CD8-positive, alpha-beta memory T cell (primary cell): ENCODE data around the gene LOC128125822.

Source experiments
- CTCF ChIA-PET: fragments of 350-600 bp; sonication (Branson Sonifier 250); formaldehyde crosslinking; loops from one replicate; lab custom pipeline; 2021; ENCODE audit warnings: antibody characterized with exemption; lab: Charles Lee
- POLR2A ChIA-PET: fragments of 350-600 bp; sonication (Branson Sonifier 250); formaldehyde crosslinking; loops from one replicate; lab custom pipeline; 2021; ENCODE audit warnings: antibody characterized with exemption; lab: Charles Lee
- DNase-seq, 5 donors: peaks; one replicate each; pipeline versions ENCODE4 v3.0.0 to v3.0.0-alpha.2; 2020 to 2022; ENCODE audit warnings: mixed read lengths in 1 of 5
- H3K27ac ChIP-seq: one replicate; pipeline ENCODE4 v1.7.0; 2013; ENCODE audit warnings: low read depth, mild to moderate bottlenecking, low read length, moderate library complexity
- H3K27me3 ChIP-seq: 2 replicates; pipeline ENCODE4 v1.7.0; 2013; ENCODE audit warnings: low read length, mild to moderate bottlenecking; ENCODE audit not compliant: insufficient read depth, poor library complexity, severe bottlenecking
- H3K36me3 ChIP-seq: 2 replicates; pipeline ENCODE4 v1.7.0; 2013; ENCODE audit warnings: mild to moderate bottlenecking, low read length, moderate library complexity; ENCODE audit not compliant: insufficient read depth
- H3K4me1 ChIP-seq: 2 replicates; pipeline ENCODE4 v1.7.0; 2013; ENCODE audit warnings: mild to moderate bottlenecking, low read length, moderate library complexity; ENCODE audit not compliant: insufficient read depth
- H3K4me3 ChIP-seq: 2 replicates; pipeline ENCODE4 v1.7.0; 2013; ENCODE audit warnings: mild to moderate bottlenecking, low read length
- H3K9me3 ChIP-seq: 2 replicates; pipeline ENCODE4 v1.7.0; 2013; ENCODE audit warnings: mild to moderate bottlenecking, low read length
- H3K27ac Mint-ChIP-seq, 8 donors: one replicate each; pipeline ENCODE4 v1.8.0; 2020 to 2021; ENCODE audit warnings: mixed read lengths in 8 of 8, mild to moderate bottlenecking in 6 of 8, inconsistent platforms in 3 of 8, moderate library complexity in 3 of 8
- H3K27me3 Mint-ChIP-seq, 2 donors: one replicate each; pipeline ENCODE4 v1.8.0; 2020 to 2021; ENCODE audit warnings: mixed read lengths in 2 of 2, mild to moderate bottlenecking in 1 of 2, moderate library complexity in 1 of 2
- H3K36me3 Mint-ChIP-seq, 3 donors: one replicate each; pipeline ENCODE4 v1.8.0; 2020 to 2021; ENCODE audit warnings: mixed read lengths in 3 of 3, inconsistent platforms in 1 of 3, mild to moderate bottlenecking in 1 of 3
- H3K4me1 Mint-ChIP-seq, 3 donors: one replicate each; pipeline ENCODE4 v1.8.0; 2020 to 2021; ENCODE audit warnings: mixed read lengths in 3 of 3, inconsistent platforms in 1 of 3, mild to moderate bottlenecking in 1 of 3
- H3K4me3 Mint-ChIP-seq, 7 donors: one replicate each; pipeline ENCODE4 v1.8.0; 2020 to 2021; ENCODE audit warnings: mixed read lengths in 7 of 7, mild to moderate bottlenecking in 6 of 7, moderate library complexity in 4 of 7, inconsistent platforms in 2 of 7
- H3K9me3 Mint-ChIP-seq, 5 donors: one replicate each; pipeline ENCODE4 v1.8.0; 2020 to 2022; ENCODE audit warnings: mixed read lengths in 5 of 5, mild to moderate bottlenecking in 3 of 5, moderate library complexity in 2 of 5, inconsistent platforms in 1 of 5

LOC128125822 gene

GRCh38 chr6:63543982-63544381 is 28.3 kb upstream of the LOC128125822 start:
- no peaks in the 10 kb centered on the region for H3K36me3 ChIP-seq
- H3K9me3 Mint-ChIP-seq, result no peaks in the 10 kb centered on the region
- no peaks in the 10 kb centered on the region for H3K9me3 ChIP-seq
- POLR2A ChIA-PET, result no interaction called here
- no peak overlapping the region for H3K4me3 Mint-ChIP-seq
- peaks cover 0 to 8% (median 0%) of the 10 kb centered on the region in 3 donors for H3K4me1 Mint-ChIP-seq
- no peak overlapping the region for H3K4me3 ChIP-seq
- no peaks in the 10 kb centered on the region for H3K36me3 Mint-ChIP-seq
- H3K27ac Mint-ChIP-seq, result no peak overlapping the region
- H3K27me3 ChIP-seq, result no peaks in the 10 kb centered on the region
- no peak overlapping the region for H3K27ac ChIP-seq
- CTCF ChIA-PET, result no interaction called here
- no peak for DNase-seq
- H3K4me1 ChIP-seq, result no peaks in the 10 kb centered on the region
- peaks cover 26 to 46% of the 10 kb centered on the region in 2 donors for H3K27me3 Mint-ChIP-seq

DNA sequence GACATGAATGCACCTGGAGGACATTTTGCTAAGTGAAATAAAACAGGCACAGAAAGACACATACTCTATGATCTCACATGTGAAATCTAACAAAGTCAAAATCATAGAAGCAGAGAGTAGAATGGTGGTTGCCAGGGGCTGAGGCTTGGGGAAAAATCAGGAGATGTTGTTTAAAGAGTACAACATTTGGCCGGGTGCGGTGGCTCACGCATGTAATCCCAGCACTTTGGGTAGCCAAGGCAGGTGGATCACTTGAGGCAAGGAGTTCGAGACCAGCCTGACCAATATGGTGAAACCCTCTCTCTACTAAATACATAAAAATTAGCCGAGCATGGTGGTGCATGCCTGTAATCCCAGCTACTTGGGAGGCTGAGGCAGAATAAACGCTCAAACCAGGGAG is 26.0 kb upstream of the LOC128125822 start:
- Histone ChIP-seq H3K9me3 (no peaks in the 10 kb centered on the region), H3K4me3 (no peak overlapping the region), H3K36me3 (no peaks in the 10 kb centered on the region), H3K27ac (no peak overlapping the region), H3K27me3 (no peaks in the 10 kb centered on the region), H3K4me1 (no peaks in the 10 kb centered on the region)
- POLR2A ChIA-PET, result no interaction called here
- Mint-ChIP-seq H3K4me1 (peaks cover 0 to 8% (median 0%) of the 10 kb centered on the region in 3 donors), H3K27me3 (peaks cover 21 to 42% of the 10 kb centered on the region in 2 donors), H3K9me3 (no peaks in the 10 kb centered on the region), H3K36me3 (no peaks in the 10 kb centered on the region), H3K27ac (no peak overlapping the region), H3K4me3 (no peak overlapping the region)
- no peak for DNase-seq
- CTCF ChIA-PET, result no interaction called here

GRCh38 chr6:63546697-63547096 is 25.6 kb upstream of the LOC128125822 start:
- H3K4me1 Mint-ChIP-seq, result peaks cover 0 to 8% (median 0%) of the 10 kb centered on the region in 3 donors
- no peak overlapping the region for H3K27ac Mint-ChIP-seq
- Histone ChIP-seq H3K27ac (no peak overlapping the region), H3K4me3 (no peak overlapping the region), H3K36me3 (no peaks in the 10 kb centered on the region), H3K9me3 (no peaks in the 10 kb centered on the region), H3K27me3 (no peaks in the 10 kb centered on the region), H3K4me1 (no peaks in the 10 kb centered on the region)
- no peaks in the 10 kb centered on the region for H3K36me3 Mint-ChIP-seq
- H3K4me3 Mint-ChIP-seq, result no peak overlapping the region
- H3K9me3 Mint-ChIP-seq, result no peaks in the 10 kb centered on the region
- peaks cover 18 to 39% of the 10 kb centered on the region in 2 donors for H3K27me3 Mint-ChIP-seq
- CTCF ChIA-PET, result no interaction called here
- no peak for DNase-seq
- POLR2A ChIA-PET, result no interaction called here

DNA sequence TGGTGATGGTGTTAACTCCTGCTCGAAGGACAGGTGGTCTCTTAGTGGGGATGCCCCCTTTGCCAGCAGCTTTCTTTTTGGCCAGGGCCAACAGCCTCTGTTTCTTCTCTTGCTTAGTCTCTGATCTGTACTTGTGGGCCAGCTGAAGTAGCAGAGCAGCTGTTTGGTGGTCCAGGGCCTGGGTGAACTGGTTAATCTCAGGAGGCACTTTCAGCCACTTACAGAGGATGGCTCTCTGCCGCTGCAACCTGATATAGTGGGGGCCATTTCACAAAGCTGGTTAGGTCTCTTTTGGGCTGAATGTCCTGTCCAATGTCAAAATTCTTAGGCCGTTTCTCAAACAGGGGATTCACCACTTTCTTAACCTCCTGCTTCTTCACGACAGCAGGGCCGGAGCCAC is 23.2 kb upstream of the LOC128125822 start:
- Histone ChIP-seq H3K36me3 (no peaks in the 10 kb centered on the region), H3K4me1 (no peaks in the 10 kb centered on the region), H3K4me3 (no peak overlapping the region), H3K9me3 (no peaks in the 10 kb centered on the region), H3K27ac (no peak overlapping the region), H3K27me3 (no peaks in the 10 kb centered on the region)
- no peak for DNase-seq
- ChIA-PET POLR2A (no interaction called here), CTCF (no interaction called here)
- H3K36me3 Mint-ChIP-seq, result no peaks in the 10 kb centered on the region
- no peak overlapping the region for H3K4me3 Mint-ChIP-seq
- H3K27me3 Mint-ChIP-seq, result peaks cover 13 to 35% of the 10 kb centered on the region in 2 donors
- peaks cover 0 to 3% (median 0%) of the 10 kb centered on the region in 3 donors for H3K4me1 Mint-ChIP-seq
- H3K27ac Mint-ChIP-seq, result no peak overlapping the region
- peaks cover 0 to 2% (median 0%) of the 10 kb centered on the region in 5 donors for H3K9me3 Mint-ChIP-seq

DNA sequence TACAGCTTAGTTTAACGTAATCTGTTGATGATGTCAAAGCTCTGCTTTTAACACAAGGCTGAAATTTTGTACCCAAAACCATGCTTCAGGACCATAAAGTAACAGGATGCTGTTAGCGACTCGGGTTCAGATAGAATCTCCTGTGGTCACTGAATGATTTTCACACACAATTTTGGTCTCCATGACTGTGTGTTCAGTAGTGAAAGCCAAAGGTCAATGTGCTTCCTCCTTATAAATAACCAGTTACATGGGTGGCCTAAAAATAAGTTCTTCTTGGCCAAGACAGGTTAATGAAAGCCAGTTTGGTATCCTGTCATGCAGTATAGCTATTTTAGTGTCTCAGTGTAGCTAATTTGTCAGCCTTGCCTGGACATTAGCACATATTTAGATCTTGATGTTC is 19.1 kb upstream of the LOC128125822 start:
- ChIA-PET POLR2A (no interaction called here), CTCF (no interaction called here)
- DNase-seq, result no peak
- H3K4me3 Mint-ChIP-seq, result no peak overlapping the region
- Histone ChIP-seq H3K4me1 (no peaks in the 10 kb centered on the region), H3K9me3 (no peaks in the 10 kb centered on the region), H3K36me3 (no peaks in the 10 kb centered on the region), H3K4me3 (no peak overlapping the region), H3K27me3 (no peaks in the 10 kb centered on the region), H3K27ac (no peak overlapping the region)
- H3K4me1 Mint-ChIP-seq, result no peaks in the 10 kb centered on the region
- H3K27ac Mint-ChIP-seq, result no peak overlapping the region
- H3K36me3 Mint-ChIP-seq, result no peaks in the 10 kb centered on the region
- H3K27me3 Mint-ChIP-seq, result peaks cover 2 to 42% of the 10 kb centered on the region in 2 donors
- peaks cover 0 to 2% (median 0%) of the 10 kb centered on the region in 5 donors for H3K9me3 Mint-ChIP-seq

GRCh38 chr6:63553900-63554299 is 18.4 kb upstream of the LOC128125822 start:
- no peaks in the 10 kb centered on the region for H3K27me3 ChIP-seq
- DNase-seq, result no peak

DNA sequence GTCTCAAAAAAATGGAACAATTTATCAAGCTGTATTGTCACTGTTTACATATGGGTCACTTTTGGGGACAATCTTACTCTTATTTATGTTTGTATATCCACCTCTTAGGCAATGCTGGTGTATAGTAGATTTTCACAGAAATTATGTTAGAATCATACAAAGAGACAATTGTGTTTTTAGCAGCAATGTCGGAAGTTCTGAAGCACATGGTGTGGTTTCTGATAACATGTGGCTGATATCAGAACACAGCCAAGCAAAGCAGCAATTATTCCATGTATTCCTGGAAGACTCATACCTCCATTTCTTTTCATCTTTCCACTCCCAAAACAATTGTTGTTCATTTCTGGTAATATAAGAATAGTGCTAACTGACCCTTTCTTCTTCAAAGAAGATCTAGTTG is 17.5 kb upstream of the LOC128125822 start:
- H3K4me1 ChIP-seq, result no peaks in the 10 kb centered on the region
- peaks cover 0 to 2% (median 0%) of the 10 kb centered on the region in 5 donors for H3K9me3 Mint-ChIP-seq
- H3K27me3 Mint-ChIP-seq, result peaks cover 2 to 53% of the 10 kb centered on the region in 2 donors
- ChIA-PET POLR2A (no interaction called here), CTCF (no interaction called here)
- H3K27ac ChIP-seq, result no peak overlapping the region
- H3K4me1 Mint-ChIP-seq, result no peaks in the 10 kb centered on the region
- H3K9me3 ChIP-seq, result no peaks in the 10 kb centered on the region
- no peak overlapping the region for H3K27ac Mint-ChIP-seq
- H3K4me3 Mint-ChIP-seq, result no peak overlapping the region
- no peak for DNase-seq
- no peak overlapping the region for H3K4me3 ChIP-seq
- H3K36me3 ChIP-seq, result no peaks in the 10 kb centered on the region
- H3K36me3 Mint-ChIP-seq, result no peaks in the 10 kb centered on the region
- no peaks in the 10 kb centered on the region for H3K27me3 ChIP-seq

More at GRCh38 chr6:63553900-63554299, 18.4 kb upstream of the LOC128125822 start:
- Mint-ChIP-seq H3K27ac (no peak overlapping the region), H3K27me3 (peaks cover 2 to 47% of the 10 kb centered on the region in 2 donors), H3K4me1 (no peaks in the 10 kb centered on the region), H3K9me3 (peaks cover 0 to 2% (median 0%) of the 10 kb centered on the region in 5 donors), H3K36me3 (no peaks in the 10 kb centered on the region), H3K4me3 (no peak overlapping the region)
- CTCF ChIA-PET, result no interaction called here
- no peaks in the 10 kb centered on the region for H3K4me1 ChIP-seq
- no peaks in the 10 kb centered on the region for H3K9me3 ChIP-seq
- POLR2A ChIA-PET, result no interaction called here
- H3K36me3 ChIP-seq, result no peaks in the 10 kb centered on the region
- H3K4me3 ChIP-seq, result no peak overlapping the region
- H3K27ac ChIP-seq, result no peak overlapping the region

- Histone ChIP-seq H3K9me3 (no peaks in the 10 kb centered on the region), H3K27ac (no peak overlapping the region), H3K4me1 (no peaks in the 10 kb centered on the region), H3K27me3 (no peaks in the 10 kb centered on the region), H3K36me3 (no peaks in the 10 kb centered on the region), H3K4me3 (no peak overlapping the region)
- H3K9me3 Mint-ChIP-seq, result peaks cover 0 to 2% (median 0%) of the 10 kb centered on the region in 5 donors
- no peaks in the 10 kb centered on the region for H3K36me3 Mint-ChIP-seq
- peaks cover 2 to 56% of the 10 kb centered on the region in 2 donors for H3K27me3 Mint-ChIP-seq
- ChIA-PET POLR2A (no interaction called here), CTCF (no interaction called here)
- DNase-seq, result no peak
- no peak overlapping the region for H3K27ac Mint-ChIP-seq
- no peak overlapping the region for H3K4me3 Mint-ChIP-seq
- H3K4me1 Mint-ChIP-seq, result no peaks in the 10 kb centered on the region
Measured at GRCh38 chr6:63556369-63556768, 15.9 kb upstream of the LOC128125822 start.

GRCh38 chr6:63558278-63558677 is 14.0 kb upstream of the LOC128125822 start:
- no peak for DNase-seq
- no peaks in the 10 kb centered on the region for H3K36me3 Mint-ChIP-seq
- no peak overlapping the region for H3K27ac ChIP-seq
- ChIA-PET CTCF (no interaction called here), POLR2A (no interaction called here)
- no peak overlapping the region for H3K4me3 ChIP-seq
- H3K27ac Mint-ChIP-seq, result no peak overlapping the region
- H3K4me1 Mint-ChIP-seq, result no peaks in the 10 kb centered on the region
- H3K27me3 Mint-ChIP-seq, result peaks cover 2 to 61% of the 10 kb centered on the region in 2 donors
- no peak overlapping the region for H3K4me3 Mint-ChIP-seq
- H3K4me1 ChIP-seq, result no peaks in the 10 kb centered on the region
- peaks cover 0 to 2% (median 0%) of the 10 kb centered on the region in 5 donors for H3K9me3 Mint-ChIP-seq
- no peaks in the 10 kb centered on the region for H3K9me3 ChIP-seq
- no peaks in the 10 kb centered on the region for H3K27me3 ChIP-seq
- H3K36me3 ChIP-seq, result no peaks in the 10 kb centered on the region
